Activated naive CD8-positive, alpha-beta T cell treated with anti-CD3 and anti-CD28 coated beads for 36 hours (primary cell): ENCODE data around the gene CUTC. TPM values are rescaled to one million over a fixed set of nuclear protein-coding genes. Genes with fewer than 3 reads are reported as not detected.

Source experiments
- DNase-seq: peaks from one replicate; pipeline ENCODE4 v3.0.0; 2021
- H3K27ac Mint-ChIP-seq: one replicate; pipeline ENCODE4 v1.8.0; 2022; ENCODE audit warnings: mild to moderate bottlenecking, moderate library complexity, mixed read lengths
- H3K27me3 Mint-ChIP-seq: one replicate; pipeline ENCODE4 v1.8.0; 2022; ENCODE audit warnings: mild to moderate bottlenecking, mixed read lengths
- H3K36me3 Mint-ChIP-seq: one replicate; pipeline ENCODE4 v1.8.0; 2021; ENCODE audit warnings: mild to moderate bottlenecking, mixed read lengths
- H3K4me1 Mint-ChIP-seq: one replicate; pipeline ENCODE4 v1.8.0; 2021; ENCODE audit warnings: mixed read lengths
- H3K4me3 Mint-ChIP-seq: one replicate; pipeline ENCODE4 v1.8.0; 2022; ENCODE audit warnings: mild to moderate bottlenecking, moderate library complexity, mixed read lengths
- H3K9me3 Mint-ChIP-seq: one replicate; pipeline ENCODE4 v1.8.0; 2022; ENCODE audit warnings: mixed read lengths
- total RNA-seq, 2 experiments: library from RNA; stranded (reverse); gene quantifications; one replicate each; pipeline ENCODE4 v1.2.3, GENCODE V29; 2021

CUTC gene
- total RNA-seq, 2 experiments from 2014 or later = 36.1 to 38.1 TPM

GRCh38 chr10:99761365-99761764 lies 29.3 kb downstream of the CUTC start:
- peaks cover 8% of the 10 kb centered on the region for H3K9me3 Mint-ChIP-seq
- H3K4me1 Mint-ChIP-seq = peaks cover 5% of the 10 kb centered on the region
- H3K27ac Mint-ChIP-seq = no peak overlapping the region
- DNase-seq = no peak
- H3K4me3 Mint-ChIP-seq = no peak overlapping the region
- H3K27me3 Mint-ChIP-seq = no peaks in the 10 kb centered on the region
- H3K36me3 Mint-ChIP-seq = peaks cover 66% of the 10 kb centered on the region

- no peak for DNase-seq
- Mint-ChIP-seq H3K27ac (no peak overlapping the region), H3K4me3 (no peak overlapping the region), H3K4me1 (peaks cover 5% of the 10 kb centered on the region), H3K9me3 (peaks cover 8% of the 10 kb centered on the region), H3K36me3 (peaks cover 35% of the 10 kb centered on the region), H3K27me3 (no peaks in the 10 kb centered on the region)
These were observed 33.8 kb downstream of the CUTC start for GRCh38 chr10:99765672-99766301.

DNA sequence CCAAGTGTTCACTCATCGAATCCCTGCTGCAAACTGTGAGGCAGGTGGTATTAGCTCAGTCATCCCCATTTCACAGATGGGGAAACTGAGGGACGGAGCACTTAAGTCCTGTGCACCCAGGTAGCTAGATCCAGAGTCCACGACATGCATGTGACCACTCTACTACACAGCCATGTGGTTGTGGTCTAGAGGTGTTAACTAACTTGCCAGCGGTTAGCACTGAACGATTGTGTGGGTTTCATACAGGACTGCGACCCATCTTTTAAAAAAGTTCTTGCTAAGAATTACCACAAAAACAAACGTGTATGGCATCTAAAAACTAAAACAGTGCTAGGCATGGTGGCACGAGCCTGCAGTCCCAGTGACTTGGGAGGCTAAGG lies 34.3 kb downstream of the CUTC start:
- Mint-ChIP-seq H3K4me3 (no peak overlapping the region), H3K27ac (no peak overlapping the region), H3K36me3 (peaks cover 30% of the 10 kb centered on the region), H3K4me1 (peaks cover 5% of the 10 kb centered on the region), H3K9me3 (peaks cover 8% of the 10 kb centered on the region), H3K27me3 (no peaks in the 10 kb centered on the region)
- no peak for DNase-seq

DNA sequence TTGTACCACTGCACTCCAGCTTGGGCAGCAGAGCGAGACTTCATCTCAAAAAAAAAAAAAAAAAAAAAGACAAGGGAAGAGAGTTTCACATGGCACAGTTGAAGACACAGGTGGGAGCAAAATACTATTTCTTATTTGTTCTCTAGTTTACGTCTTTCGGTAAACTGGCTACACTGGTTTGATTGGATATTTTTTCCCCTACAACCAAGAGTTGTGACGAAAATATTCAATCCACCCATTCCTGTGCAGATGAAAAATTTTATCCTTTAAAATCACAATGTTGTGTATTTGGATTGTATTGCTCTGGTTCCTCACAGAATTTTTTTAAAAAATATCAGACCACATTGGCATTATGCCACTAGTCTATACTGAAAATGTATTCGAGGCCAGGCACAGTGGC lies 35.9 kb downstream of the CUTC start:
- Mint-ChIP-seq H3K36me3 (peaks cover 17% of the 10 kb centered on the region), H3K27ac (no peak overlapping the region), H3K4me1 (peaks cover 5% of the 10 kb centered on the region), H3K4me3 (no peak overlapping the region), H3K9me3 (peaks cover 3% of the 10 kb centered on the region), H3K27me3 (no peaks in the 10 kb centered on the region)
- no peak for DNase-seq

GRCh38 chr10:99768556-99768955 lies 36.5 kb downstream of the CUTC start:
- no peaks in the 10 kb centered on the region for H3K27me3 Mint-ChIP-seq

DNA sequence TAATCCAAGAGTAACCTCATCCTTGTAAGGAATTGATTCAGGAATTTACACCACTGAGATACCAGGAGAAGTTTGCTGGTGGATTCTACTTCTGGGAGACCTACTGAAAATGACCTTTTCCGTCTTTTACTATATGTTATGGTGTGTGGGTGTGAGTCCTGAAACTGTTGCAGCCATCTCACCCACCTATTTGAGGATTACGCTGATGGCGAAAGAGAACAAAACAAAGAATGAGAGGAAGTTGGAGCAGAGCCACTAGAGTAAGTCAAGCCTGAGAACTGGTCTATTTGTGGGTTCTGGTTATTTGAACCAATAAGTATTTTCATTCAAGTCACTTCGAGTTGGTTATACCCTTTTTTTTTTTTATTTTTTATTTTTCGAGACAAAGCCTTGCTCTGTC lies 37.7 kb downstream of the CUTC start:
- Mint-ChIP-seq H3K36me3 (peaks cover 4% of the 10 kb centered on the region), H3K27me3 (no peaks in the 10 kb centered on the region), H3K4me3 (no peak overlapping the region), H3K9me3 (no peaks in the 10 kb centered on the region), H3K27ac (no peak overlapping the region), H3K4me1 (peaks cover 3% of the 10 kb centered on the region)
- DNase-seq = no peak

More at GRCh38 chr10:99768556-99768955, 36.5 kb downstream of the CUTC start:
- Mint-ChIP-seq H3K27ac (no peak overlapping the region), H3K9me3 (peaks cover 1% of the 10 kb centered on the region), H3K36me3 (peaks cover 14% of the 10 kb centered on the region), H3K4me1 (peaks cover 5% of the 10 kb centered on the region), H3K4me3 (no peak overlapping the region)
- DNase-seq = no peak

- Mint-ChIP-seq H3K27me3 (no peaks in the 10 kb centered on the region), H3K27ac (no peak overlapping the region), H3K4me3 (no peak overlapping the region), H3K36me3 (peaks cover 4% of the 10 kb centered on the region), H3K9me3 (no peaks in the 10 kb centered on the region), H3K4me1 (peaks cover 3% of the 10 kb centered on the region)
- DNase-seq = no peak
These were observed 38.5 kb downstream of the CUTC start for GRCh38 chr10:99770408-99771045.

- Mint-ChIP-seq H3K4me1 (peaks cover 2% of the 10 kb centered on the region), H3K4me3 (no peak overlapping the region), H3K27me3 (no peaks in the 10 kb centered on the region), H3K36me3 (peaks cover 2% of the 10 kb centered on the region), H3K27ac (no peak overlapping the region), H3K9me3 (no peaks in the 10 kb centered on the region)
- DNase-seq = no peak
These were observed 43.8 kb downstream of the CUTC start for GRCh38 chr10:99775850-99776249.

- Mint-ChIP-seq H3K36me3 (peaks cover 2% of the 10 kb centered on the region), H3K9me3 (no peaks in the 10 kb centered on the region), H3K27me3 (no peaks in the 10 kb centered on the region), H3K27ac (no peak overlapping the region), H3K4me1 (peaks cover 2% of the 10 kb centered on the region), H3K4me3 (no peak overlapping the region)
- DNase-seq = no peak
These were observed 46.1 kb downstream of the CUTC start for GRCh38 chr10:99777918-99778714.

DNA sequence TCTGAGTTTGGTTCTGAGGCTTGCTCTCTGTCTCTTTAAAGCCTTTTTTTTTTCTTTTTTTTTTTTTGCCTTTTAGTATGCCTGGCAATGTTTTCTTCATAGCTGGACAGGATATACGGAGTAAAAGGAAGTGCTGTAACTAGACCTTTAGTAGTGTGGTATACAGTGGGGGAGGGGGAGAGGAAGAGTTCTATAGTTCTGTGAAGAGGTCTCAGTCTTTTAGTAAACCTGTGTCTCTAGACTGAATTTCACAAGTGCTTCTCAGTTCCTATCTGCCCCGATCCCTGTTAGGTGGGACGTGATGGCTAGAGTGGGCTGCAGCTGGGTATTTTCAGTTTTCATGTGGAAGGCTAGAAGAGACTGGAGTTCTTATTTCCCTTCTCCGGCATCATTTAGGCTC lies 47.3 kb downstream of the CUTC start:
- no peak for DNase-seq

GRCh38 chr10:99781734-99782429 lies 49.8 kb downstream of the CUTC start:
- no peak for DNase-seq
- H3K4me1 Mint-ChIP-seq = peaks cover 2% of the 10 kb centered on the region
- H3K27me3 Mint-ChIP-seq = no peaks in the 10 kb centered on the region
- no peaks in the 10 kb centered on the region for H3K9me3 Mint-ChIP-seq
- no peak overlapping the region for H3K4me3 Mint-ChIP-seq
- peaks cover 2% of the 10 kb centered on the region for H3K36me3 Mint-ChIP-seq
- no peak overlapping the region for H3K27ac Mint-ChIP-seq

More for the DNA sequence above, 47.3 kb downstream of the CUTC start:
- Mint-ChIP-seq H3K4me3 (no peak overlapping the region), H3K9me3 (no peaks in the 10 kb centered on the region), H3K27me3 (no peaks in the 10 kb centered on the region), H3K36me3 (peaks cover 2% of the 10 kb centered on the region), H3K4me1 (peaks cover 2% of the 10 kb centered on the region), H3K27ac (no peak overlapping the region)

DNA sequence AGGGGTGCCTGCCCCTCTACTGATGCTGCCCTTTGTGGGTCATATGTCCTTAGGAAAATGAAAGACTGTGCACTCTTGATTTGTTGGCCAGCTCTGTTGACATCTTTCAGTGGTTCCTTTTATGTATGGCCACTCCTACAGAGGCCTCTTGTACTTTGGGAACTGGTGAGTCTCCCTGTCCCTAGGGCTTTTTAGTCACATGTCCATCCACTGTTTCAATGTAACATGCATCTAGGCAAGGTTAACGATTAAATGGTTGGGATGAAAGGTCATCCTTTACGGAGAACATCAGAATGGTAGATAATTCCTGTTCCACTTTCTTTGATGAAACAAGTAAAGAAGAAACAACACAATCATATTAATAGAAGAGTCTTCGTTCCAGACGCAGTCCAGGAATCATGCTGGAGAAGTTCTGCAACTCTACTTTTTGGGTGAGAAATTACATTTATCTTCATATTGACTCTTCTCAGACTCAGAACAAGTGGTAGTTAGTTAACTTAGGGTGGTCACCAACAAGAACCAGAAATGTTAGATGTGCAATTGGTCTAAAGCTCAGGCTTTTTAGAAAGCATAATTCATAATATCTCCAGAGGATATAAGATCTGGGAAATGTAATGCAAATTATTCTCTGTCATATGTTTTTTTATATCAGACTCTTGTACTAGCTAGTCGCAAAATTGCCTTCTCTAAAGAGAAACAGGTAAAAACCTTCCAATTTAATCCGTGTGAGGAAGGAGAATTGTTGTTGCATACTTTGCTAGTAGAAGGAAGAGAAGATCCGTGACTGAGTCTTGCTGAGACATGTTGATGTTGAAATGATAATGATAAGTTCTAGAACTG lies 50.6 kb downstream of the CUTC start, which contains the start of gene ABCC2:
TSS of gene ABCC2 (plus strand) at position 194 of the 840 bp plus-strand sequence. CDS start at position 399, 205 bp downstream.
- DNase-seq = no peak
- H3K4me1 Mint-ChIP-seq = peaks cover 2% of the 10 kb centered on the region
- H3K4me3 Mint-ChIP-seq = no peak within 1 kb of the TSS
- H3K9me3 Mint-ChIP-seq = no peaks in the 10 kb centered on the region
- peaks cover 2% of the 10 kb centered on the region for H3K36me3 Mint-ChIP-seq
- H3K27me3 Mint-ChIP-seq = no peaks in the 10 kb centered on the region
- no peak within 1 kb of the TSS for H3K27ac Mint-ChIP-seq

DNA sequence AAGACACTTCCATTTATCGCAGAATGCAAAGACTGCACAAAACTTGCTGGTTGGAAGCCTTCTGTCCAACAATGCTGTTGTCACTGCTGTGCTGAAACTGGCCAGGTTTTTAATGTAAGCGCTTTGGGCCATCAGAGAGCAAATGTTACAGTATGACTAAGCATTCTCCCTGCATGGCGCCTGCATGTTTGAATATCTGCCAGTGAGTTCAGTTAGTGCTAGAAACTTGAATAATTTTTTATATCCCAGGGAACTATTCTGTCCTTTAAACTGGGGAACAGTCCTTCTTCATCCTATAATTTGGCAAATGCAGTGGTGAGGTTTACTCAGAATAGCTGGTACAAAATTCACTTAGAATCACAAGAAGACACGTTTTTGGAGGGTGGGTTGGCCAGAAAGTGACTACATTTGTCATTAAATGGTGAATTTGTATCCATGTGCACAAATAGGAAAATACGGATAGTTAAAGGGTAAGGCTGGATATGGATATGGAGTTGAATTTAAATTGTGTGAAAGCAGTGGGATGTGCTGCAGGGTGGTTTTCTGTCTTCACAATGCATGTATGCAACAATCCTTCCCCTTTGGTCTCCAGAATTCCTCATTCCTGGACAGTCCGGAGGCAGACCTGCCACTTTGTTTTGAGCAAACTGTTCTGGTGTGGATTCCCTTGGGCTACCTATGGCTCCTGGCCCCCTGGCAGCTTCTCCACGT lies 52.1 kb downstream of the CUTC start:
- no peak overlapping the region for H3K27ac Mint-ChIP-seq
- no peaks in the 10 kb centered on the region for H3K27me3 Mint-ChIP-seq
- H3K4me3 Mint-ChIP-seq = no peak overlapping the region
- H3K9me3 Mint-ChIP-seq = no peaks in the 10 kb centered on the region
- peaks cover 2% of the 10 kb centered on the region for H3K4me1 Mint-ChIP-seq
- no peak for DNase-seq
- H3K36me3 Mint-ChIP-seq = peaks cover 3% of the 10 kb centered on the region
